WTC11 (cell line): ENCODE data around the gene KDELR3. TPM values are rescaled to one million over a fixed set of nuclear protein-coding genes. Genes with fewer than 3 reads are reported as not detected.

Experiments
- ATAC-seq: fragments of 200-7000 bp; cut with Tn5 transposase; 2 replicates; pipeline ENCODE4 v1.10.0; 2021; ENCODE audit warnings: mild to moderate bottlenecking, moderate library complexity
- CTCF ChIA-PET: fragments of 300-600 bp; sonication (Branson Sonifier 250); formaldehyde crosslinking; loops from one replicate; lab custom pipeline; 2021; ENCODE audit warnings: antibody characterized with exemption; lab: Charles Lee
- POLR2A ChIA-PET: fragments of 350-600 bp; sonication (Branson Sonifier 250); formaldehyde crosslinking; loops from one replicate; lab custom pipeline; 2021; ENCODE audit warnings: antibody characterized with exemption; lab: Charles Lee
- DNase-seq: peaks from one replicate; pipeline ENCODE4 v3.0.0; 2021; ENCODE audit warnings: low spot score
- H3K27ac Mint-ChIP-seq: 2 replicates; pipeline ENCODE4 v1.8.0; 2021; ENCODE audit warnings: mixed read lengths
- H3K27me3 Mint-ChIP-seq: 2 replicates; pipeline ENCODE4 v1.8.0; 2021; ENCODE audit warnings: low read depth, mild to moderate bottlenecking, moderate library complexity, mixed read lengths
- H3K36me3 Mint-ChIP-seq: 2 replicates; pipeline ENCODE4 v1.8.0; 2021; ENCODE audit warnings: mixed read lengths
- H3K4me1 Mint-ChIP-seq: 2 replicates; pipeline ENCODE4 v1.8.0; 2022; ENCODE audit warnings: mixed read lengths
- H3K4me3 Mint-ChIP-seq: 2 replicates; pipeline ENCODE4 v1.8.0; 2021; ENCODE audit warnings: mild to moderate bottlenecking, moderate library complexity, mixed read lengths
- H3K9me3 Mint-ChIP-seq: 2 replicates; pipeline ENCODE4 v1.8.0; 2021; ENCODE audit warnings: mixed read lengths
- CBFB ChIP-seq: sonication (generic); formaldehyde crosslinking; IDR thresholded peaks from 2 replicates; pipeline ENCODE4 v1.8.1; 2022; ENCODE audit warnings: mild to moderate bottlenecking, low read depth, missing genetic modification reagents
- CREB1 ChIP-seq: sonication (generic); formaldehyde crosslinking; IDR thresholded peaks from 2 replicates; pipeline ENCODE4 v1.8.0; 2023; ENCODE audit warnings: mild to moderate bottlenecking, missing genetic modification reagents
- KAT7 ChIP-seq: sonication (generic); formaldehyde crosslinking; IDR thresholded peaks from 2 replicates; pipeline ENCODE4 v1.8.1; 2023; ENCODE audit warnings: missing genetic modification reagents, mild to moderate bottlenecking, borderline replicate concordance
- NFATC4 ChIP-seq: fragments of 250-450 bp; sonication (Bioruptor Pico); IDR thresholded peaks from 2 replicates; pipeline ENCODE4 v1.9.0; 2021; ENCODE audit warnings: mild to moderate bottlenecking
- NFYB ChIP-seq: sonication (generic); formaldehyde crosslinking; conservative IDR thresholded peaks from 2 replicates; pipeline ENCODE4 v1.8.0; 2022; ENCODE audit warnings: low read depth, missing genetic modification reagents
- OVOL2 ChIP-seq: fragments of 250-450 bp; sonication (Bioruptor Pico); IDR thresholded peaks from 2 replicates; pipeline ENCODE4 v1.9.0; 2021; ENCODE audit warnings: mild to moderate bottlenecking, borderline replicate concordance
- SP1 ChIP-seq: sonication (generic); formaldehyde crosslinking; conservative IDR thresholded peaks from 2 replicates; pipeline ENCODE4 v1.8.1; 2022; ENCODE audit warnings: missing genetic modification reagents
- TCF7 ChIP-seq: sonication (generic); formaldehyde crosslinking; IDR thresholded peaks from 2 replicates; pipeline ENCODE4 v1.8.0; 2022; ENCODE audit warnings: mild to moderate bottlenecking, low read depth, missing genetic modification reagents, moderate library complexity
- TP53 ChIP-seq: sonication (generic); formaldehyde crosslinking; IDR thresholded peaks from 2 replicates; pipeline ENCODE4 v1.8.1; 2023; ENCODE audit warnings: mild to moderate bottlenecking, missing genetic modification reagents
- ZNF138 ChIP-seq: sonication (generic); formaldehyde crosslinking; conservative IDR thresholded peaks from 2 replicates; pipeline ENCODE4 v1.8.1; 2022; ENCODE audit warnings: mild to moderate bottlenecking, moderate library complexity, missing genetic modification reagents
- ZNF416 ChIP-seq: fragments of 250-450 bp; sonication (Bioruptor Pico); IDR thresholded peaks from 2 replicates; pipeline ENCODE4 v1.9.0; 2021; ENCODE audit warnings: mild to moderate bottlenecking, inconsistent platforms
- total RNA-seq: library from RNA; stranded (reverse); gene quantifications from 3 replicates; pipeline ENCODE4 v1.2.3, GENCODE V29; 2021
- TF ChIP-seq, protein P1 (sequence below): sonication (generic); formaldehyde crosslinking; IDR thresholded peaks from 2 replicates; pipeline ENCODE4 v1.8.1; 2022; ENCODE audit warnings: low read depth, mild to moderate bottlenecking, moderate library complexity, missing genetic modification reagents, borderline replicate concordance
- TF ChIP-seq, protein P2 (sequence below): sonication (generic); formaldehyde crosslinking; conservative IDR thresholded peaks from 2 replicates; pipeline ENCODE4 v1.8.1; 2023; ENCODE audit warnings: mild to moderate bottlenecking, low read depth, missing genetic modification reagents, moderate library complexity
- TF ChIP-seq, protein P3 (sequence below): sonication (generic); formaldehyde crosslinking; IDR thresholded peaks from 2 replicates; pipeline ENCODE4 v1.8.1; 2023; ENCODE audit warnings: mild to moderate bottlenecking, missing genetic modification reagents
- TF ChIP-seq, protein P4 (sequence below): sonication (generic); formaldehyde crosslinking; IDR thresholded peaks from 2 replicates; pipeline ENCODE4 v1.8.0; 2022; ENCODE audit warnings: missing genetic modification reagents
- TF ChIP-seq, protein P5 (sequence below): sonication (generic); formaldehyde crosslinking; IDR thresholded peaks from 2 replicates; pipeline ENCODE4 v1.8.0; 2022; ENCODE audit warnings: mild to moderate bottlenecking, missing genetic modification reagents
- TF ChIP-seq, protein P6 (sequence below): sonication (generic); formaldehyde crosslinking; IDR thresholded peaks from 2 replicates; pipeline ENCODE4 v1.8.1; 2023; ENCODE audit warnings: mild to moderate bottlenecking, missing genetic modification reagents

Gene KDELR3
- total RNA-seq, 1 experiment from 2014 or later = 5.7 TPM

DNA sequence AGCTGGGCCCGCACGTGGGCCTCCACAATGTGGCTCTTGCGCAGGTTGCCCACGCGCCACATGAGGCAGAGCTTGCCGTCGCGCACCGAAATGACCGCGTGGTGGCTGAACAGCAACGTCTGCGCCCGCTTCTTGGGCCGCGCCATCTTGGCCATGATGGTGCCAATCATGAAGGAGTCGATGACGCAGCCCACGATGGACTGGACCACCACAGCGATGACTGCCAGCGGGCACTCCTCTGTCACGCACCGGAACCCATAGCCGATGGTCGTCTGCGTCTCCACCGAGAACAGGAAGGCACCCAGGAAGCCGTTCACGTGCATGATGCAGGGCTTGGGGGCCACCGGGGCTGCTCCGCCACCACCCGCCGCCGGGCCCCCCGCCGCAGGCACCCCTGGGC, 40.4 kb upstream of the KDELR3 start (continued):
- TF ChIP-seq, protein P1, sequence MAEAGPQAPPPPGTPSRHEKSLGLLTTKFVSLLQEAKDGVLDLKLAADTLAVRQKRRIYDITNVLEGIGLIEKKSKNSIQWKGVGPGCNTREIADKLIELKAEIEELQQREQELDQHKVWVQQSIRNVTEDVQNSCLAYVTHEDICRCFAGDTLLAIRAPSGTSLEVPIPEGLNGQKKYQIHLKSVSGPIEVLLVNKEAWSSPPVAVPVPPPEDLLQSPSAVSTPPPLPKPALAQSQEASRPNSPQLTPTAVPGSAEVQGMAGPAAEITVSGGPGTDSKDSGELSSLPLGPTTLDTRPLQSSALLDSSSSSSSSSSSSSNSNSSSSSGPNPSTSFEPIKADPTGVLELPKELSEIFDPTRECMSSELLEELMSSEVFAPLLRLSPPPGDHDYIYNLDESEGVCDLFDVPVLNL (CRISPR knock-in tag) = no peak
- TF ChIP-seq, protein P2, sequence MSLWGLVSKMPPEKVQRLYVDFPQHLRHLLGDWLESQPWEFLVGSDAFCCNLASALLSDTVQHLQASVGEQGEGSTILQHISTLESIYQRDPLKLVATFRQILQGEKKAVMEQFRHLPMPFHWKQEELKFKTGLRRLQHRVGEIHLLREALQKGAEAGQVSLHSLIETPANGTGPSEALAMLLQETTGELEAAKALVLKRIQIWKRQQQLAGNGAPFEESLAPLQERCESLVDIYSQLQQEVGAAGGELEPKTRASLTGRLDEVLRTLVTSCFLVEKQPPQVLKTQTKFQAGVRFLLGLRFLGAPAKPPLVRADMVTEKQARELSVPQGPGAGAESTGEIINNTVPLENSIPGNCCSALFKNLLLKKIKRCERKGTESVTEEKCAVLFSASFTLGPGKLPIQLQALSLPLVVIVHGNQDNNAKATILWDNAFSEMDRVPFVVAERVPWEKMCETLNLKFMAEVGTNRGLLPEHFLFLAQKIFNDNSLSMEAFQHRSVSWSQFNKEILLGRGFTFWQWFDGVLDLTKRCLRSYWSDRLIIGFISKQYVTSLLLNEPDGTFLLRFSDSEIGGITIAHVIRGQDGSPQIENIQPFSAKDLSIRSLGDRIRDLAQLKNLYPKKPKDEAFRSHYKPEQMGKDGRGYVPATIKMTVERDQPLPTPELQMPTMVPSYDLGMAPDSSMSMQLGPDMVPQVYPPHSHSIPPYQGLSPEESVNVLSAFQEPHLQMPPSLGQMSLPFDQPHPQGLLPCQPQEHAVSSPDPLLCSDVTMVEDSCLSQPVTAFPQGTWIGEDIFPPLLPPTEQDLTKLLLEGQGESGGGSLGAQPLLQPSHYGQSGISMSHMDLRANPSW = no peak
- TF ChIP-seq, protein P3, sequence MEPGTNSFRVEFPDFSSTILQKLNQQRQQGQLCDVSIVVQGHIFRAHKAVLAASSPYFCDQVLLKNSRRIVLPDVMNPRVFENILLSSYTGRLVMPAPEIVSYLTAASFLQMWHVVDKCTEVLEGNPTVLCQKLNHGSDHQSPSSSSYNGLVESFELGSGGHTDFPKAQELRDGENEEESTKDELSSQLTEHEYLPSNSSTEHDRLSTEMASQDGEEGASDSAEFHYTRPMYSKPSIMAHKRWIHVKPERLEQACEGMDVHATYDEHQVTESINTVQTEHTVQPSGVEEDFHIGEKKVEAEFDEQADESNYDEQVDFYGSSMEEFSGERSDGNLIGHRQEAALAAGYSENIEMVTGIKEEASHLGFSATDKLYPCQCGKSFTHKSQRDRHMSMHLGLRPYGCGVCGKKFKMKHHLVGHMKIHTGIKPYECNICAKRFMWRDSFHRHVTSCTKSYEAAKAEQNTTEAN = no peak
- no peak for TF ChIP-seq CBFB
- no peak for TF ChIP-seq SP1 (CRISPR knock-in tag)
- TF ChIP-seq ZNF416 (CRISPR knock-in tag) = no peak

DNA sequence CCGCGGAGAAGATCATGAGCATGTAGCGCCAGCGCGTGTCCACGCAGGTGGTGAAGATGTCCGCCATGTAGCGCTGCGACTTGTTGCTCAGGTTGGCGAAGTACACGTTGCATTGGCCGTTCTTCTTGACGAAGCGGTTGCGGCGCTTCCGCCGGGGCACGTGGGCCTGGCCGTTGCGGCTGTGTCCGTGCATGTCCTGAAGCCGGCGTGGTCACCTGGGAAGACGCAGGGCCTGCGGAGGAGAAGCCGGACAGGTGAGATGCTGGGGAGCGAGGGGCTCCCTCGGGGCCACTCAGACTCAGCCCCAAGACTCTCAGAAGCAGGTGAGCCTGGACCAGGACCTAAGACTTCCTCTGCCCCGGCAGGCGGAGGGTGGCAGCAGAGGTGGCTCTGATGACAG, 40.0 kb upstream of the KDELR3 start:
- ChIA-PET POLR2A (no interaction called here), CTCF (interaction anchor here (0.5 to 0.6 kb wide), 2 partner anchors 222 to 267 kb away, joined by 3 to 4 read pairs; no protein-coding TSS in a partner anchor)
- ATAC-seq = no peak
- H3K27ac Mint-ChIP-seq = no peak overlapping the region
- H3K4me1 Mint-ChIP-seq = peaks cover 13% of the 10 kb centered on the region
- H3K9me3 Mint-ChIP-seq = no peaks in the 10 kb centered on the region
- no peaks in the 10 kb centered on the region for H3K36me3 Mint-ChIP-seq
- H3K27me3 Mint-ChIP-seq = no peaks in the 10 kb centered on the region
- DNase-seq = no peak
- TF ChIP-seq TCF7 (CRISPR knock-in tag) (no peak), CREB1 (CRISPR knock-in tag) (no peak), ZNF138 (CRISPR knock-in tag) (no peak), KAT7 (CRISPR knock-in tag) (no peak)
- TF ChIP-seq, protein P4, sequence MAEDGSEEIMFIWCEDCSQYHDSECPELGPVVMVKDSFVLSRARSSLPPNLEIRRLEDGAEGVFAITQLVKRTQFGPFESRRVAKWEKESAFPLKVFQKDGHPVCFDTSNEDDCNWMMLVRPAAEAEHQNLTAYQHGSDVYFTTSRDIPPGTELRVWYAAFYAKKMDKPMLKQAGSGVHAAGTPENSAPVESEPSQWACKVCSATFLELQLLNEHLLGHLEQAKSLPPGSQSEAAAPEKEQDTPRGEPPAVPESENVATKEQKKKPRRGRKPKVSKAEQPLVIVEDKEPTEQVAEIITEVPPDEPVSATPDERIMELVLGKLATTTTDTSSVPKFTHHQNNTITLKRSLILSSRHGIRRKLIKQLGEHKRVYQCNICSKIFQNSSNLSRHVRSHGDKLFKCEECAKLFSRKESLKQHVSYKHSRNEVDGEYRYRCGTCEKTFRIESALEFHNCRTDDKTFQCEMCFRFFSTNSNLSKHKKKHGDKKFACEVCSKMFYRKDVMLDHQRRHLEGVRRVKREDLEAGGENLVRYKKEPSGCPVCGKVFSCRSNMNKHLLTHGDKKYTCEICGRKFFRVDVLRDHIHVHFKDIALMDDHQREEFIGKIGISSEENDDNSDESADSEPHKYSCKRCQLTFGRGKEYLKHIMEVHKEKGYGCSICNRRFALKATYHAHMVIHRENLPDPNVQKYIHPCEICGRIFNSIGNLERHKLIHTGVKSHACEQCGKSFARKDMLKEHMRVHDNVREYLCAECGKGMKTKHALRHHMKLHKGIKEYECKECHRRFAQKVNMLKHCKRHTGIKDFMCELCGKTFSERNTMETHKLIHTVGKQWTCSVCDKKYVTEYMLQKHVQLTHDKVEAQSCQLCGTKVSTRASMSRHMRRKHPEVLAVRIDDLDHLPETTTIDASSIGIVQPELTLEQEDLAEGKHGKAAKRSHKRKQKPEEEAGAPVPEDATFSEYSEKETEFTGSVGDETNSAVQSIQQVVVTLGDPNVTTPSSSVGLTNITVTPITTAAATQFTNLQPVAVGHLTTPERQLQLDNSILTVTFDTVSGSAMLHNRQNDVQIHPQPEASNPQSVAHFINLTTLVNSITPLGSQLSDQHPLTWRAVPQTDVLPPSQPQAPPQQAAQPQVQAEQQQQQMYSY (CRISPR knock-in tag) = no peak
- TF ChIP-seq, all 79 proteins: peak for 0
- H3K4me3 Mint-ChIP-seq = no peak overlapping the region

DNA sequence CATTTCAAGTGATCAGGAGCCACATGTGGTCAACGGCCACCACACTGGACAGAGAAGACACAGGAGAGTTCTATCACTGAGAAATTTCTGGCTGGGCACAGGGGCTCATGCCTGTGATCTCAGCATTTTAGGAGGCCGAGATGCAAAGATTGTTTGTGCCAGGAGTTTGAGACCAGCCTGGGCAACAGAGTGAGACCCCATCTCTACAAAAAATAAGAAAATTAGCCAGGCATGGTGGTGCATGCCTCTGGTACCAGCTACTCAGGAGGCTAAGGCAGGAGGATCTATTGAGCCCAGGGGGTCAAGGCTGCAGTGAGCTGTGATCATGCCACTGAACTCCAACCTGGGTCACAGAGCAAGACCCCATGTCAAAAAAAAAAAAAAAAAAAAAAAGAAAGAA, 39.2 kb upstream of the KDELR3 start:
- H3K4me3 Mint-ChIP-seq = no peak overlapping the region
- no peaks in the 10 kb centered on the region for H3K36me3 Mint-ChIP-seq
- no peak overlapping the region for H3K27ac Mint-ChIP-seq
- DNase-seq (no peak), ATAC-seq (no peak)
- no peaks in the 10 kb centered on the region for H3K9me3 Mint-ChIP-seq
- peaks cover 8% of the 10 kb centered on the region for H3K4me1 Mint-ChIP-seq
- no peaks in the 10 kb centered on the region for H3K27me3 Mint-ChIP-seq
- ChIA-PET CTCF (no interaction called here), POLR2A (interaction anchor here (0.6 kb wide), 1 partner anchor 11 kb away, joined by 3 read pairs; no protein-coding TSS in a partner anchor)
- TF ChIP-seq NFYB (CRISPR knock-in tag) = no peak
- TF ChIP-seq TP53 (CRISPR knock-in tag) = no peak
- no peak for TF ChIP-seq OVOL2 (CRISPR knock-in tag)
- TF ChIP-seq, protein P5, sequence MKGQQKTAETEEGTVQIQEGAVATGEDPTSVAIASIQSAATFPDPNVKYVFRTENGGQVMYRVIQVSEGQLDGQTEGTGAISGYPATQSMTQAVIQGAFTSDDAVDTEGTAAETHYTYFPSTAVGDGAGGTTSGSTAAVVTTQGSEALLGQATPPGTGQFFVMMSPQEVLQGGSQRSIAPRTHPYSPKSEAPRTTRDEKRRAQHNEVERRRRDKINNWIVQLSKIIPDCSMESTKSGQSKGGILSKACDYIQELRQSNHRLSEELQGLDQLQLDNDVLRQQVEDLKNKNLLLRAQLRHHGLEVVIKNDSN = no peak
- TF ChIP-seq, protein P4 (CRISPR knock-in tag) = no peak
- no peak for TF ChIP-seq TCF7 (CRISPR knock-in tag)
- TF ChIP-seq, protein P6, sequence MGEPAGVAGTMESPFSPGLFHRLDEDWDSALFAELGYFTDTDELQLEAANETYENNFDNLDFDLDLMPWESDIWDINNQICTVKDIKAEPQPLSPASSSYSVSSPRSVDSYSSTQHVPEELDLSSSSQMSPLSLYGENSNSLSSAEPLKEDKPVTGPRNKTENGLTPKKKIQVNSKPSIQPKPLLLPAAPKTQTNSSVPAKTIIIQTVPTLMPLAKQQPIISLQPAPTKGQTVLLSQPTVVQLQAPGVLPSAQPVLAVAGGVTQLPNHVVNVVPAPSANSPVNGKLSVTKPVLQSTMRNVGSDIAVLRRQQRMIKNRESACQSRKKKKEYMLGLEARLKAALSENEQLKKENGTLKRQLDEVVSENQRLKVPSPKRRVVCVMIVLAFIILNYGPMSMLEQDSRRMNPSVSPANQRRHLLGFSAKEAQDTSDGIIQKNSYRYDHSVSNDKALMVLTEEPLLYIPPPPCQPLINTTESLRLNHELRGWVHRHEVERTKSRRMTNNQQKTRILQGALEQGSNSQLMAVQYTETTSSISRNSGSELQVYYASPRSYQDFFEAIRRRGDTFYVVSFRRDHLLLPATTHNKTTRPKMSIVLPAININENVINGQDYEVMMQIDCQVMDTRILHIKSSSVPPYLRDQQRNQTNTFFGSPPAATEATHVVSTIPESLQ = no peak
- TF ChIP-seq NFATC4 (CRISPR knock-in tag) = no peak
